HepG2 (cell line): ENCODE data around the gene TEAD1. TPM values are rescaled to one million over a fixed set of nuclear protein-coding genes. Genes with fewer than 3 reads are reported as not detected.

ENCODE experiments used
- CCAR2 ChIP-seq: fragments of 200-400 bp; formaldehyde crosslinking; optimal IDR thresholded peaks from 2 replicates; pipeline ENCODE3; 2018; ENCODE audit warnings: low read depth, mild to moderate bottlenecking, low read length, moderate library complexity
- FOXK1 ChIP-seq: sonication (generic); formaldehyde crosslinking; IDR thresholded peaks from 2 replicates; pipeline ENCODE4 v1.4.0; 2020; ENCODE audit warnings: low read depth, missing genetic modification reagents, borderline replicate concordance
- HBP1 ChIP-seq: IDR thresholded peaks from 2 replicates; pipeline ENCODE4 v1.6.1; 2016; ENCODE audit warnings: low read depth, control low read depth
- HIVEP1 ChIP-seq: sonication (generic); formaldehyde crosslinking; IDR thresholded peaks from 2 replicates; pipeline ENCODE4 v1.4.0; 2020; ENCODE audit warnings: mild to moderate bottlenecking, missing genetic modification reagents
- HNRNPH1 ChIP-seq: fragments of 200-400 bp; formaldehyde crosslinking; optimal IDR thresholded peaks from 2 replicates; pipeline ENCODE3; 2017; ENCODE audit warnings: mild to moderate bottlenecking, low read depth, low read length
- KDM5A ChIP-seq: fragments of 200-600 bp; sonication (generic); IDR thresholded peaks from 2 replicates; pipeline ENCODE4 v1.7.0; 2018; ENCODE audit warnings: antibody characterized with exemption, mild to moderate bottlenecking, low read length, borderline replicate concordance
- KDM6A ChIP-seq: IDR thresholded peaks from 2 replicates; pipeline ENCODE4 v1.6.1; 2016; ENCODE audit warnings: low read depth
- NFYB ChIP-seq: sonication (generic); formaldehyde crosslinking; IDR thresholded peaks from 2 replicates; pipeline ENCODE4 v1.4.0; 2020; ENCODE audit warnings: missing genetic modification reagents
- PHF5A ChIP-seq: IDR thresholded peaks from one replicate; pipeline ENCODE4 v1.6.1; 2018; ENCODE audit warnings: low read depth, missing genetic modification reagents; ENCODE audit not compliant: unreplicated experiment
- TEF ChIP-seq: sonication (generic); formaldehyde crosslinking; IDR thresholded peaks from 2 replicates; pipeline ENCODE4 v1.5.0; 2020; ENCODE audit warnings: missing genetic modification reagents
- TOPORS ChIP-seq: sonication (generic); formaldehyde crosslinking; IDR thresholded peaks from 2 replicates; pipeline ENCODE4 v1.8.0; 2023; ENCODE audit warnings: mild to moderate bottlenecking, missing genetic modification reagents
- YEATS4 ChIP-seq: sonication (generic); formaldehyde crosslinking; IDR thresholded peaks from 2 replicates; pipeline ENCODE4 v1.4.0; 2020; ENCODE audit warnings: missing genetic modification reagents, borderline replicate concordance
- ZBTB21 ChIP-seq: sonication (generic); formaldehyde crosslinking; IDR thresholded peaks from 2 replicates; pipeline ENCODE4 v1.4.0; 2020; ENCODE audit warnings: missing genetic modification reagents
- ZKSCAN1 ChIP-seq: fragments of 150-350 bp; IDR thresholded peaks from 2 replicates; pipeline ENCODE4 v1.6.1; 2014; ENCODE audit warnings: low read length
- ZNF280B ChIP-seq: sonication (generic); formaldehyde crosslinking; IDR thresholded peaks from 2 replicates; pipeline ENCODE4 v1.5.0; 2020; ENCODE audit warnings: missing genetic modification reagents, mild to moderate bottlenecking, borderline replicate concordance
- ZNF646 ChIP-seq: sonication (generic); formaldehyde crosslinking; IDR thresholded peaks from 2 replicates; pipeline ENCODE4 v1.9.0; 2021; ENCODE audit warnings: mild to moderate bottlenecking, missing genetic modification reagents
- ZSCAN9 ChIP-seq: IDR thresholded peaks from 2 replicates; pipeline ENCODE4 v1.6.1; 2016; ENCODE audit warnings: borderline replicate concordance
- polyA plus RNA-seq, 8 experiments: library from polyadenylated mRNA; depleted of rRNA in 3 of 8; stranded (reverse) in 7 of 8; unstranded in 1 of 8; fragments of >200 nt; fragmentation: Illumina TruSeq in 4 of 8; extraction: Trizol in 4 of 8; gene quantifications; 2 replicates each; pipeline versions ENCODE4 v1.2.1 to v1.2.3, GENCODE V29; 2011 to 2016; ENCODE audit warnings: low read depth in 4 of 8, missing spikeins in 1 of 8, mixed read lengths in 1 of 8; ENCODE audit not compliant: insufficient read depth in 1 of 8
- total RNA-seq, 5 experiments: library from RNA; depleted of rRNA; stranded (reverse); fragments of >200 nt; fragmentation: Illumina TruSeq; extraction: Trizol; gene quantifications; 2 replicates each; pipeline ENCODE4 v1.2.3, GENCODE V29; 2016; ENCODE audit warnings: low read depth in 1 of 5

TEAD1 gene
- total and polyA plus RNA-seq, 2 of the 13 experiments (the other 11 are each of a cell fraction or from before 2014, with no cell fraction given), result 20.1 to 30.5 TPM

- TF ChIP-seq ZNF280B (CRISPR knock-in tag) (no peak), HIVEP1 (CRISPR knock-in tag) (no peak), TEF (no peak), ZBTB21 (peak; percentile 55; the same call in 1 of the 2 replicates), CCAR2 (no peak), KDM6A (CRISPR knock-in tag) (peak; percentile 79; the same call in 1 of the 2 replicates), HBP1 (CRISPR knock-in tag) (0 out of 2 replicates have a peak, but pooled peaks have one; percentile 31), TOPORS (peak; percentile 84; the same call in 1 of the 2 replicates), FOXK1 (peak; percentile 88; the same call in 1 of the 2 replicates), PHF5A (peak; percentile 58), YEATS4 (CRISPR knock-in tag) (peak; percentile 71; the same call in 1 of the 2 replicates), KDM5A (no peak), ZSCAN9 (CRISPR knock-in tag) (peak; percentile 80; the same call in 1 of the 2 replicates), ZNF646 (CRISPR knock-in tag) (no peak), HNRNPH1 (no peak), NFYB (CRISPR knock-in tag) (no peak), ZKSCAN1 (0 out of 2 replicates have a peak, but pooled peaks have one; percentile 31)
Observed at GRCh38 chr11:12845739-12846358, 171.6 kb downstream of the TEAD1 start (continued).
